GM21447 (cell line): ENCODE data around the gene BRI3.
A peak's percentile ranks its signal among the peaks of the same experiment; 100 is the strongest.

Source experiments
- ATAC-seq: cut with Tn5 transposase; IDR thresholded peaks from one replicate; pipeline ENCODE4 v1.9.1; 2021; ENCODE audit not compliant: unreplicated experiment

BRI3 gene

GRCh38 chr7:98280791-98281756 lies at the start of gene BRI3:
TSS of gene BRI3 (plus strand) at chr7:98281686. CDS start at chr7:98281796, 110 bp downstream.
- ATAC-seq: peak; percentile 78

- no peak for ATAC-seq
Measured at GRCh38 chr7:98232263-98232585, 49.3 kb upstream of the BRI3 start.

- no peak for ATAC-seq
Measured at GRCh38 chr7:98232799-98233198, 48.7 kb upstream of the BRI3 start.

DNA sequence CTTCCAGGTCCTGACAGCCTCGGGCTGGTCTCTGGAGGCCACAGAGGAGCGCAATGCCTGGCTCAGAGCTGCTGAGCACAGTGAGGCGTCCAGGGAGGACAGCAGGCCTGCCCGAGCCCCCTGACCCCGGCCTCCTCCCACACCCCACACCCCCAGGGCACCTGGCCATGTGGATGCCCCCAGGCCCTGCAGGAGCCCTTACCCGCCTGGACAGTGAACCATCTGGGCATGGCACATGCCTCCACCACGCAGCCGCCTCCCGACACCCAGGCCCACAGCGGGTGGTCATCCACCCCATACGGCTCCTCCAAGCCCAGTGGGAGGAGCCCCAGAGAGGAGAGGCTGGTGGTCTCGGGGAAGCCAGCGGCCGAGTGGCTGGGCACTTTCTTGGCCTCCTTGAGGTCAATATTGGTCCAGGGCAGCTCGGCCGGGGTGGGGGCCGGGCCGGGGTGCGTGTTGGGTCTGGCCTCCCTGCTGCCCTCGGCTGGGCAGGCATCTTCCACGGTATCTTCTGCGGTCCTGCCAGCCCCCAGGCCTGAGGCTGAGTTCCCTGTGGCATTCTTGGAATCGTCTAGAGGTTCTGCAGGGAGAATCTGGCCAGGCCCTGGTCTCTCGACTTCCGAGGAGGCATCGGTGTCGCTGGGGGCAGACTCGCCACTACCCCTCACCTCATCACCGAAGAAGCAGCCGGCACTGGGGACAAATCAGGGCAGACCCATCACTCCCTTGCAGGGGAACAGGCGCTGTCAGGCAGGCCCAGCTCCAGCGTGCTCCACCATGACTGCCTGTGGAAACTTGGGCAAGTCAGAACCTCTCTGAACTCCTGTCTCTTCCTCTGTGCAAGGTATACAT lies 48.0 kb upstream of the BRI3 start:
- no peak for ATAC-seq

- no peak for ATAC-seq
Measured at GRCh38 chr7:98234429-98235147, 46.9 kb upstream of the BRI3 start.

- no peak for ATAC-seq
Measured at GRCh38 chr7:98235901-98236300, 45.6 kb upstream of the BRI3 start.

GRCh38 chr7:98236355-98237185 lies 44.9 kb upstream of the BRI3 start:
- ATAC-seq: no peak

DNA sequence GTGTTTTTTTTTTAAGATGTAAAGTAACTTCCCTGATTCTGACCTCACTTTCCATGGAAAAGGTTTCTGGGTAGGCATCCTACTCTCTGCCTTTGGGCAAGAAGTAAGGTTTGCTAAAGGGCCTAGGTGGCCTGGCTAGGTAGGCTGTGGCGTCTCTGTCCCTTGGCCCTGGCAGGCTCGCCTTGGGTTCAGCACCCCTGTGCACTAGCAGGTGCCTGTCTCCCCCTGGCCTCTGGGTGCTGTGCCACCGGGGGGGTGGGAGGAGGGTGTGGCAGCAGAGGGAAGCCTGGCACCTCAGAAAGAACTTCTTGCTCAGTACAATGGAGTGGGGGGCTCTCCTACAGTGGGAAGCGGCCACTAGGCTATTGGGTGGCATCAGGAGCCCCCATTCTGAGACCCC lies 43.4 kb upstream of the BRI3 start:
- ATAC-seq: no peak

DNA sequence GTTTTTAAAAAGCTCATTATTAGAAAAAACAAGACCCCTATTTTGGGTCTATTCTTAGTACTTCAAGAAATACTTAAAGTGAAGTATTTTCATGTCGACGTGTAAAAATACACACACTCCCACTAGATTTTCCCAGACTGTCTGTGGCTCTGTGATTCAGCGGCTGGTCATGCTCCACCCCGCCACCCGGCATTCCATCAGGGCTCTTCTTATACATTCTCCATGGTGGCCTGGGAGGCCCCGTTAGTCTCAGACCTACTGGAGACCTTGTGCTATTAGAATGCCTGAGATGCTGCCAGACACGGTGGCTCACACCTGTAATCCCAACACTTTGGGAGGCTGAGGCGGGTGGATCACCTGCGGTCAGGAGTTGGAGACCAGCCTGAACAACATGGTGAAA lies 42.5 kb upstream of the BRI3 start:
- no peak for ATAC-seq

- no peak for ATAC-seq
Measured at GRCh38 chr7:98240961-98241673, 40.4 kb upstream of the BRI3 start.

DNA sequence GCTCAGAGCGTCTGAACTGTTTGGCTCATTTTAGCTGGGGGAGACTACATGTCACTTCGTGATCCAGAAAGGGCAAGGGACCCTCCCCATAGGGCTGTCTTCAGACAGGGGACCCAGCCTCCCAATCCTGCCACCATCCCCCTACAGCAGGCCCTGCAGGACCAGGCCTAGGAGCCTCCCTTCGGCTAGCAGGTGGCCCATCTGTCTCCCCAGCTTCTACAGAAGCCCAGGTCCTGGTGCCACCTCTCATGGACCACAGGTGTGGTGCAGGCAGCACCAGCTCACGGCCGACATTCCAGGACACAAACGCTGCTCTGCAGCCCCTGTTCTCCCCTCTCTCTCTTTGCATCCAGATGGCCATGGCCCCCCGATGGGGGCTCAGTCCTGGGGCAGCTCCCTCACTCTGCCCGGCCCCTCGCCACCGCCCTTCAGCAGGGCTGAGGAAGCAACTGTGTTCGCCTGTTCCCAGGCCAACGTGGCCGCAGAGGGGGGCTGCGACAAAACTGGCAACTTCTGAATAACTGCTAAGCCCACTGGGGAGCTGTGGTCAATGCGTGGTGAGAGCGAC lies 39.7 kb upstream of the BRI3 start:
- no peak for ATAC-seq

DNA sequence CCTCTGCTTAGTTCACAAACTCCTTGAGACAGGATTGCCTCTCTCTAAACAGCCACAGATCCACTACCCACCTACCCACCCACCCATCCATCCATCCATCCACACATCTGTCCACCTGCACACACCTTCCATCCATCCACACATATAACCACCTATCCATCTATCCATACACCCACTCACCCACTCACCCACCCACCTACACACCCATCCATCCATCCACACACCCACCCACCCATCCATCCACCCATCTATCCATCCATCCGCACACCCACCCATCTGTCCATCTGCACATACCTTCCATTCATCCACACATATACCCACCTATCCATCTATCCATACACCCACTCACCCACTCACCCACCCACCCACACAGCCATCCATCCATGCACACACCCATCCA lies 39.1 kb upstream of the BRI3 start:
- ATAC-seq: no peak

DNA sequence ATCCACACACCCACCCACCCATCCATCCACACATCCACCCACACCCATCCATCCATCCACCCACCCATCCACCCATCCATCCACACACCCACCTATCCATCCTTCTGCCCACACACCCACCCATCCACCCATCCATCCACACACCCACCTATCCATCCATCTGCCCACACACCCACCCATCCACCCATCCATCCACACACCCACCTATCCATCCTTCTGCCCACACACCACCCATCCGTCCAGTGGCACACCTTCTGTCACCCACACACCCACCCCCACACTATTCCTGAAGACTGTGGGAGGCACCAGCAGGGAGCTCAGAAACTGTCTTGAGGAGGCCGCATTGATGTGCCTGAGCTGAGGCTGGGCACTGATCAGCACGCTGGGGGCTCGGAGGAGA lies 38.6 kb upstream of the BRI3 start:
- no peak for ATAC-seq

GRCh38 chr7:98244871-98245270 lies 36.6 kb upstream of the BRI3 start:
- no peak for ATAC-seq

- ATAC-seq: no peak
Measured at GRCh38 chr7:98248156-98248555, 33.3 kb upstream of the BRI3 start.

GRCh38 chr7:98249106-98249505 lies 32.4 kb upstream of the BRI3 start:
- ATAC-seq: no peak

DNA sequence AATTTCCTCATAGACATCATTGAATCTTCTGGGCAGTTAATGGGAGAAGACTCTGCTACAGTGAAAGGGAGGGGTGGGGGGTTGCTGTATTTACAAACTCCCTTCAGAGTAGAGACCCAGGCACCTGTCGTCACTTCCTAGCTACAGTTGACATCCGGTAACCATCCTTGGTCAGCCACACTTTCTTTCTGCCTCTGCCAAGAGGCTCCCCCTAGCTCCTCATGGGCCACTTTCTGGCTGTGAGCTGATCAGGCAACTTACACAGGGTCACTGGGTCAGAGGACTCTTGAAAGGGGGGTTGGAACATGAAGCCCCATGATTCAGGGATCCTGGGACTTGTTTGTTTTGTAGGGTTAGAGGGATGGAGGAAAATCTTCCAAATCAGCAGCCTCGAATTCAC lies 30.7 kb upstream of the BRI3 start:
- no peak for ATAC-seq

DNA sequence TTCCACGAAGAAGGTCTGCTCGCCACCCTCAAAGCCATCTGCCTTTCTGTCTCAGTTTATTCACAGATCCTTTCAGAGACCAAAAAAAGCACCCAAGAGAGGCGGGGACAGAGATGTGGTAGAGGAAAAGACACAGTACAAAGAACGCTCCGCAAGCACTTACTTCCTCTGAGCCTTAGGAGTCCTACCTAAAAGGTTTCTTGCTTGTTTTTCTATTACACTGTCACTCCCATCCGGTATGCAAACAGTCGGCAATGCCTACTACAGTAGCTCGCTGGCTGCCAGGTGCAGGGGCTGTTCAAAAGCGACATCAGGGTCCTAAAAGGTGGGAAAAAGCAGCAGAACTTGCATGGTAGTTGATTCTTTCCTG lies 30.3 kb upstream of the BRI3 start:
- peak; percentile 41 for ATAC-seq

DNA sequence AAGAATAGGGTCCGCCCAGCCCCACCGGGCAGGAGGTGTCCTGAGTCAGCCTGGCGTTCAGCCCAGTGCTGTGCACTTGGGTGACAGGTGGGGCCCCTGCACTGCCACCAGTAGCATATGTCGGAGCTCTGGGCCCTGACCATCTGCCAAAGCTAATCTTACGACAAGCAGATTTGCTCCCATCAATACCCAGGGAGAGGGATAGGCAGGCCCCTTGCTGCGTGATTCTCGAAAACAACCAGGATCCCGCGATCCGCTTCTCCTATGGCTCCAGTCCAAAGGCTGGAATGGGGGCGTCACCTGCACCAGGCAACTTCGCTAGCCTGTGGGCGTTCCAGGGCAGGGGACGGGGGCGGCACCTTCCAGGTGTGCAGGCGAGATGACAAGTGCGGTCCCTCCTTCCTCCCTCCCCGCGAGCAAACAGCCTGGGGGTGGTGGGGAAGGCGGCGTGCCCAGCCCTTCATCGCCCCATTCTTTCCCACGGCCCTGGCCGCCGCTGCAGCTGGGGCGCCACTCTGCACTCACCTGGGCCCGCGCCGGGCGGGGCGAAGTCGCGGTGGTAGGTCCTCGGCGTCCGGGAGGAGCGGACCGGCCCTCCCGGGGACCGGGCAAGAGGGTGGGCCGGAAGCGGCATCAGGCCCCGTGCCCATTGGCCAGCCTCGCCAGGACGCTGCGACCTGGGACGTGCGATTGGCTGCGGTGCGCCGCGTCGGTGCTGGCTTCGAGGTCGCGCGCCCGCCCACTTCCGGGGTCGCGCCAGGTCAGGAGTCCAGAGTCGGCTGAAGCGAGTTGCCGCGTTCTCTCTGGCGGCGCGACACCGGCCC lies 29.7 kb upstream of the BRI3 start, which contains the start of gene TECPR1:
TECPR1 (minus strand) TSS at position 632 of the 824 bp plus-strand sequence. CDS start 6,086 bp downstream, outside the sequence.
- peak; percentile 93 for ATAC-seq
